Measurements from ENCODE around the gene TNKS2. TPM values are rescaled to one million over a fixed set of nuclear protein-coding genes. Genes with fewer than 3 reads are reported as not detected.
A peak's percentile ranks its signal among the peaks of the same experiment; 100 is the strongest.

TNKS2 gene
- total RNA-seq, 2 donors from 2014 or later = 48.5 to 52.3 TPM

DNA sequence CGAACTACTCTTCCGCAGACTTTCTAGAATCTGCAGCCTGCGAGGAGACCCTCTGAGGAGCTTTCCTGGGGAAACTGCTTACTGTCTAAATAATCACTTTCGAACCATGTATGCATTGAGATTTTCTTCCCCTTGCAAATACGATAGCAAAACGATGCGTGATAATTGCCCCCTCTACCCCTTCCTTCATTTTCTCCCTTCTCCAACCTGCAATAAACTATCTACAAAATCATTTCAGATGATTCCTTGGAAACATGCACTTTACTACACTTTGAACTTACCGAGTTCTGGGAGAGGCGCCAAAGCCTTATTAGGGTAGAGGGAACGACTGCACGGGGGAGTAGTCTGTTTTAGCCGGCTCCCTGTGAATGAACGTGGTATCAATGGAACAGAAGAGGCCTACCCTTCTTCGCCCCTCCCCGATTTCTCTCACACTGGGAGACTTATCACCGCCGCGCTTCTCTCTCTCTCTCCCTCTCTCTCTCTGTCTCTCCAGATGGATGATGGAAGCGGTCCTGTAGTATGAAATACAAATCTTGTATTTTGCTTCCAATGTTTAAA, 111.0 kb downstream of the TNKS2 start, which contains the start of gene FGFBP3:
Gene FGFBP3 (minus strand): TSS at position 370 of the 561 bp plus-strand sequence. CDS start 517 bp downstream, outside the sequence.
- Mint-ChIP-seq H3K27me3 (ENCODE audit: low read depth) (peaks cover 9% of the 10 kb centered on the region), H3K27ac (peak within 1 kb of the TSS; percentile 79), H3K4me3 (peak within 1 kb of the TSS; percentile 94 to 95), H3K36me3 (ENCODE audit: insufficient read depth in 2 of 2) (peaks cover 0 to 7% of the 10 kb centered on the region in 2 donors), H3K9me3 (no peaks in the 10 kb centered on the region), H3K4me1 (ENCODE audit: low read depth) (peaks cover 28% of the 10 kb centered on the region)
- peak; percentile 23 to 43 for DNase-seq
- peak; percentile 18 to 24 for ATAC-seq (replicated peaks in 1 of 2)

DNA sequence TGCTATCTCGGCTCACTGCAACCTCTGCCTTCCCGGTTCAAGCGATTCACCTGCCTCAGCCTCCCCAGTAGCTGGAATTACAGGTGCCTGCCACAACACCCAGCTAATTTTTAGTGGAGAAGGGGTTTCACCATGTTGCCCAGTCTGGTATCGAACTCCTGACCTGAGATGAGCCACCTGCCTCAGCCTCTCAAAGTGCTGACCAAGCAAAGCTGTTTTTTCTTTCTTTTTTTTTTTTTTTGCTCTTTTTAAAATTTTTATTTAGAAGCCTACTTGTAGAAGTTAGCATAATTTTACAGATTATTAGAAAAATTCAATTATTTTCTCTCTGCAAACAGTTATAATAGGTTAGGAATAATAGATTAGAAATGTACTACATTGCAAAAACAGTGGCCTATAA, 112.2 kb downstream of the TNKS2 start:
- ATAC-seq (replicated peaks in 1 of 2) = no peak
- Mint-ChIP-seq H3K27ac (no peak overlapping the region), H3K4me1 (ENCODE audit: low read depth) (peaks cover 28% of the 10 kb centered on the region)

More for the DNA sequence above, 112.2 kb downstream of the TNKS2 start:
- Mint-ChIP-seq H3K4me3 (no peak overlapping the region), H3K9me3 (no peaks in the 10 kb centered on the region), H3K27me3 (ENCODE audit: low read depth) (peaks cover 12% of the 10 kb centered on the region), H3K36me3 (ENCODE audit: insufficient read depth in 2 of 2) (peaks cover 0 to 5% of the 10 kb centered on the region in 2 donors)
- DNase-seq = no peak

Other genes with a start within 250 kb of the TNKS2 start
- under 1 TPM; 0.12 to 0.16 TPM for gene PPP1R3C, start 165.4 kb upstream of the TNKS2 start, total RNA-seq
- 1 to 10 TPM; 1.1 to 1.4 TPM for gene FGFBP3, start 111.1 kb downstream of the TNKS2 start, total RNA-seq
- 10 to 100 TPM; 53.7 to 66.1 TPM for gene BTAF1, start 125.3 kb downstream of the TNKS2 start, total RNA-seq

Data from activated T-cell treated with anti-CD3 and anti-CD28 coated beads, Interleukin-2, amount 50 U/mL, for 72 hours (primary cell).